ELR (cell line): ENCODE results near the gene MUC2.

Experiments used
- DNase-seq: peaks from one replicate; pipeline ENCODE4 v3.0.0-alpha.2; 2015; ENCODE audit warnings: low read depth

Gene MUC2

DNA sequence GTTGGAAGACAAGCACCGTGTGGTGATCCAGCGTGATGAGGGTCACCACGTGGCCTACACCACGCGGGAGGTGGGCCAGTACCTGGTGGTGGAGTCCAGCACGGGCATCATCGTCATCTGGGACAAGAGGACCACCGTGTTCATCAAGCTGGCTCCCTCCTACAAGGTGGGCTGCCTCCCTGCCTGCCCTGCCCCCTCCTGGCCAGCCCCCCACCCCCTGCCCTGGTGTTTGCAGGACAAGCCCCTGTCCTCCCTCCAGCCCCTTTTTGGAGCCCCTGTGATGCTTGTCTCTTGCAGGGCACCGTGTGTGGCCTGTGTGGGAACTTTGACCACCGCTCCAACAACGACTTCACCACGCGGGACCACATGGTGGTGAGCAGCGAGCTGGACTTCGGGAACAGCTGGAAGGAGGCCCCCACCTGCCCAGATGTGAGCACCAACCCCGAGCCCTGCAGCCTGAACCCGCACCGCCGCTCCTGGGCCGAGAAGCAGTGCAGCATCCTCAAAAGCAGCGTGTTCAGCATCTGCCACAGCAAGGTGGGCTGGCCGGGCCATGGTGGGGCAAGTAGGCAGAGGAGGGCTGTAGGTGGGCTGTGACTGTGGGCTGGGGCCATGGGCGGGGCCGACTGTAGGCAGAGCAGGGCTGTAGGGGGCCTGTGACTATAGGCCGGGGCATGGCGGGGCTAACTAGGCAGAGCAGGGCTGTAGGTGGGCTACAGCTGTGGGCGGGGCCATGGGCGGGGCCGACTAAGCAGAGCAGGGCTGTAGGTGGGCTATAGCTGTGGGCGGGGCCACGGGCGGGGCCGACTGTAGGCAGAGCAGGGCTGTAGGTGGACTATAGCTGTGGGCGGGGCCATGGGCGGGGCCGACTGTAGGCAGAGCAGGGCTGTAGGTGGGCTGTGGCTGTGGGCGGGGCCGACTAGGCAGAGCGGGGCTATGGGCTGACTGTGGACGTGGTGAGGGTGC lies 13.6 kb downstream of the MUC2 start:
- no peak for DNase-seq

DNA sequence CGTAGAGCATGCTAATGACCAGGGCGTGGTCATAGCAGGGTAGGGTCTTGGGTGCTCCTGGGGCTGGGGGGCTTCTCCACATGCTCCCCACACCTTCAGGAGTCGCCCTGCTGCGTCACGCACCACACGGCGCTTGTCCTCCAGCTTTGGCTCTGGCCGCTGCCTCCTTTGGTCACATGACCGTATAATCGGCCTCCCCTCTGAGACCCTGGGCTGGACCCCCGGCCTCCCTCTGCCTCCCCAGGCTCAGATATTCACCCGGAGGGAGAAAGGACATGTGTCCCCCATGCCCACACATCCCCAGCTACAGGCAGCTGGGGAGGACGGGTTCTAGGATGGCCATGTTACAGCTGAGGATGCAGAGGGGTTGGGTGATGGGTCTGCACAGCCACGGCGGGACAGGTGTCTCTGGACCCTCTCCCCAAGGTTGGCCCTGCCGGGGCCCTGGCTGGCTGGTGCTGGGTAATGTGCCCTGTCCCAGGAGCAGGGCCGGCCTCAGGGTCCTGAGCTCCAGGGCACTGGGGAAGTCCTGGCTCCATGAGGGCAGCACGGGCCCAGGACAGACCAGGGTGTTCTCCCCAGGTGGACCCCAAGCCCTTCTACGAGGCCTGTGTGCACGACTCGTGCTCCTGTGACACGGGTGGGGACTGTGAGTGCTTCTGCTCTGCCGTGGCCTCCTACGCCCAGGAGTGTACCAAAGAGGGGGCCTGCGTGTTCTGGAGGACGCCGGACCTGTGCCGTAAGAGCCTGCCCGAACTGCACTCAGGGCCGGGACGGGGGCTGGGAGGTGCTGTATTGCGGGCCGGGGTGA lies 14.5 kb downstream of the MUC2 start:
- DNase-seq, result no peak

DNA sequence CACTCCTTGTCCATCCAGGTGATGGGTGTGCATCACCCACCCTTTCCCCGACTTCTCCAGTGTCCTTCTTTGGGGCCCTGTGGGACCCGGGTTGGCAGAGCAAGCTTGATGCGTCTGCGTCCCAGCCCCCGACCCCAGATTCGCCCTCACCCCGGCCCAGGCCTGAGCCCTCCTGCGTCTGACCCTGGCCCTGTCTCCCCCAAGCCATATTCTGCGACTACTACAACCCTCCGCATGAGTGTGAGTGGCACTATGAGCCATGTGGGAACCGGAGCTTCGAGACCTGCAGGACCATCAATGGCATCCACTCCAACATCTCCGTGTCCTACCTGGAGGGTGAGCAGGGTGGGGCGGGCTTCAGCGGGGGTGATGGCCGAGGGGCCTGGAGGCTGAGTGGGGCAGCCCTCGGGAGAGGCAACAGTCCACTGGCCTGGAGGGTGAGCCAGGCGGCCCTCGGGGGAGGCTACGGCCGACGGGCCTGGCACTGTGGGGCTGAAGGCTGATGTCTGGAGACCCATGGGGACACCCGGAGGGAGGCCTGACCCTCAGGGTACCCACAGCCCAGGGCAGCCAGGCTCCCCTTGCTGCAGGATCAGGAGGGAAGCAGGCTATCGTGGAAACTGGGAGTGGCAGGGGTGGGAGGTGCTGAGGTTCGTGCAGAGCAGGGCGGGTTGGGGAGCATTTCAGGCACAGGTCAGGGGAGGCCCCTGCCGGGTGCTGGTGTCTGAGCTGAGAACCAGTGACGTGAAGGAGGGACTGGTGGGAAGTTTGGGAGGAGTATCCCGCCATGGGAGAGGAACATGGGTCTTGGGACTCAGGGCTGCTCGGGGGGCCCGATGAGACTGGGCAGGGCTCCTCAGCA lies 15.3 kb downstream of the MUC2 start:
- no peak for DNase-seq

DNA sequence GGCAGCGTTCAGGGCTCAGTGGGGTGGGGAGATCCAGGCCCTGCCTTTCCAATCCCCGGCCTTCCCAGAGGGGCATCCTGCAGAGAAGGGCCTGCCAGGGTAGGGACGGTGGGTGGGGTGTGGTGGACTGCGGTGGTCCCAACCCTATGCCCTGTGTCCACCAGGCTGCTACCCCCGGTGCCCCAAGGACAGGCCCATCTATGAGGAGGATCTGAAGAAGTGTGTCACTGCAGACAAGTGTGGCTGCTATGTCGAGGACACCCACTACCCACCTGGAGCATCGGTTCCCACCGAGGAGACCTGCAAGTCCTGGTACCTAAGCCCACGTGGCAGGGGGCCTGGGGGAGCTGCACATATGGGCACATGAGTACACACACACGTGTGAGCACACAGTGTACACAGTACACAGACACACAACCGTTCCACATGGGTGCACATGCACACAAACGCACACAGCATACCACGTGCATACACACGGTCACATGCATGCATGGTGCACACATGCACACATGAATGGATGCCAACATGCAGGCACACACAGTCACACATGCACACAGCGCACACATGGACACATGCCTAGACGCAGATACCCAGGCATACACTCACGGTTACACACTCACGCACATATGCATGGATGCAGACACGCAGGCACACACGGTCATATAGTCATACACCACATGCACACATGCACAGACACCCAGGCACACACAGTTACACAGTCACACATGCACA lies 16.1 kb downstream of the MUC2 start:
- no peak for DNase-seq

DNA sequence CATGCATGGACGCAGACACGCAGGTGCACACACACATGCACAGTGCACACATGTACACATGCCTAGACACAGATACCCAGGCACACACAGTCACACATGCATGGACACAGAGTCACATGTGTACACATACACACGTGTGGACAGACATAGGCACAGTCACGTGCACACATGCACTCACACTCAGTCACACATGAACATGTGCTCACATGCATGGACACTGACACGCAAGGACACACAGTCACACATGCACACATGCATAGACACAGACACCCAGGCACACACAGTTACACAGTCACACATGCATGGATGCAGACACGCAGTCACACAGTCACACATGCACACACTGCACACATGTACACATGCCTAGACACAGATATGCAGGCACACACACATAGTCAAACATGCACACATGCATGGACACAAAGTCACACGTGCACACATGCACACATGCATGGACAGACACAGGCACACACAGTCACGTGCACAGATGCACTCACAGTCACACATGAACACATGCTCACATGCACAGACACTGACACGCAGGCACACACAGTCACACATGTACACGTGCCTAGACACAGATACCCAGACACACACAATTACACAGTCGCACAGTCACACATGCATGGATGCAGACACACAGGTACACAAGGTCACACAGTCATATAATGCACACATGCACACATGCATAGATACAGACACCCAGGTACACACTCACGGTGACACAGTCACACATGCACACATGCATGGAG lies 16.8 kb downstream of the MUC2 start:
- DNase-seq, result no peak

DNA sequence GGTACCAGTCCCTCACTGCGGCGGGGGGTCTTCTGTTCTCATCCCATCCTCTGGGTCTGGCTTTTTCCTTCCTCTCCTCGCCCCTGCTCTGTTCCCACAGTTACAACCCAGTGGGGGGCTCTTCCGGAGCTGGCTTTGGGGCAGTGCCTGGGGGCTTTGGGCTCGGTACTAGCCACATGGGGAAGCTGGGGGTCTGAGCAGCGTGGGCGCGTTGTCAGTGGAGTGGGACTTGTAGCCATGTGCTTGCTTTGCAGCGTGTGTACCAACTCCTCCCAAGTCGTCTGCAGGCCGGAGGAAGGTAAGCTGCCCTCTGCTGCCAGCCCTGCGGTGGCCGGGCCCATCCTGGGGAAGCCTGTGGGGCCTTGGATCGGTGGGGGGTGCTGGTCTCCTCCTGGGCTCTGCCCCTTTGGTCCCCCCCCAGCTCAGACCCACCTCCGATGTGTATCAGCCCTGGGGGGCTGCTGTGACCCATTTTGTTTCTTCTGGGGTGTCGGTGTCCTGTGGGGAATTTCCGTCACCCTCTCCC lies 17.5 kb downstream of the MUC2 start:
- DNase-seq, result no peak

DNA sequence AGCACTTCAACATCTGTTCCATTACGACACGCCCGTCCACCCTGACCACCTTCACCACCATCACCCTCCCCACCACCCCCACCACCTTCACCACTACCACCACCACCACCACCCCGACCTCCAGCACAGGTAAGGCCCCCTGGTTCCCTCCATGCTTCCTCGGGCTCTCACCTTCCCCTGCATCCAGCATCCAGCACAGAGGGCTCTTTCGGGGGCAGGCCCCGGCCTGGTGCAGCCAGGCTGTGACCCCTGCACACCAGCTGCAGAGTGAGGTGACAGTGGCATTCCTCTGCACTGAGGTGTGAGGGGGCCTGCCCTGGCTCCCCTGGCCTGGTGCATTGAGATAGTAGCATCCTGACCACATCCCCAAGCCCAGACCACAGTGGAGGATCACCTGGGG lies 18.2 kb downstream of the MUC2 start:
- no peak for DNase-seq

DNA sequence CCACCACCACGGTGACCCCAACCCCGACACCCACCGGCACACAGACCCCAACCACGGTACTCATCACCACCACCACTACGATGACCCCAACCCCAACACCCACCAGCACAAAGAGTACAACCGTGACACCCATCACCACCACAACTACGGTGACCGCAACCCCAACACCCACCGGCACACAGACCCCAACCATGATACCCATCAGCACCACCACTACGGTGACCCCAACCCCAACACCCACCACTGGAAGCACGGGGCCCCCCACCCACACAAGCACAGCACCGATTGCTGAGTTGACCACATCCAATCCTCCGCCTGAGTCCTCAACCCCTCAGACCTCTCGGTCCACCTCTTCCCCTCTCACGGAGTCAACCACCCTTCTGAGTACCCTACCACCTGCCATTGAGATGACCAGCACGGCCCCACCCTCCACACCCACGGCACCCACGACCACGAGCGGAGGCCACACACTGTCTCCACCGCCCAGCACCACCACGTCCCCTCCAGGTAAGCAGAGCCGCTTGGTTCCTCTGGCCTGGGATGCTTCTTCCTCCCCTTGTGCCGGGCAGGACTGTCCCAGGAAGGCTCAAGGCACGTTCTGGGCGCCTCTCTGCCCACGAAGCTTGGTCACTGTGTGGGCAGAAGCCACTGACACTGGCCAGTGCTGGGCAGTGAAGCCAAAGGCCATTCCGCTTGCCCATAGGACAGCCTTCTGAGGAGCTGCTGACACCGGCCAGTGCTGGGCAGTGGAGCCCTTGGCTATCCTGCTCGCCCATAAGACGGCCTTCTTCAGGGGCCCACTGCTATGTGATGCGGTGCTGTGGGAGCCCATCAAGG lies 25.1 kb downstream of the MUC2 start:
- DNase-seq, result no peak

DNA sequence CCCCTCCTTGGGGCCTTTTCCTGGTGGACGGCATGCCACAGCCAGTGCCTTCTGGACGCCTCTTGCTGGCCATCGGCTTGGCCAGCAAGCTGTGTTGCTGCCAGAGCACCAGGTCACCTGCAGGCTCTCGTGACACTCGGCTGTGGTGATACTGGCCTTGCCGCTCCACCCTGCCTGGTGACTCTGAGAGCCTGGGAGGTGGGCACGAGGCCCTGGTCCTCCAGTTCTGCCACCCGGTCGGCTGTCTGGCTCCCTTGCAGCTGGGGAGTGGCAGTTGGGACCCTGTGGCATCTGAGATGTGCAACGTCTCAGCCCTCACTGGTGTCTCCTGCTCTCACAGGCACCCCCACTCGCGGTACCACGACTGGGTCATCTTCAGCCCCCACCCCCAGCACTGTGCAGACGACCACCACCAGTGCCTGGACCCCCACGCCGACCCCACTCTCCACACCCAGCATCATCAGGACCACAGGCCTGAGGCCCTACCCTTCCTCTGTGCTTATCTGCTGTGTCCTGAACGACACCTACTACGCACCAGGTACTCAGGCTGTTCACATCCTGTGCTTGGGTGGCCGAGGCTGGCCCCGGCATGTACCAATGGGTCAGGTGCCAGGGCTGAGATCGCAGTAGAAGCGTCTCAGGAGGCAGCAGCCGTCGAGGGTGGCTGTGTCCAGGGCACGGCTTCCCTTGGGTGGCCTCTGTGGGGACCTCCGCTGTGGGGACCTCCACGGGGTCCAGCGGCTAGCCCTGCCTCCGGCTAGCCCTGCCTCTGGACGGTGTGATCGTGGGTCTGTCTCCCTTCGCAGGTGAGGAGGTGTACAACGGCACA lies 26.0 kb downstream of the MUC2 start:
- DNase-seq, result no peak

DNA sequence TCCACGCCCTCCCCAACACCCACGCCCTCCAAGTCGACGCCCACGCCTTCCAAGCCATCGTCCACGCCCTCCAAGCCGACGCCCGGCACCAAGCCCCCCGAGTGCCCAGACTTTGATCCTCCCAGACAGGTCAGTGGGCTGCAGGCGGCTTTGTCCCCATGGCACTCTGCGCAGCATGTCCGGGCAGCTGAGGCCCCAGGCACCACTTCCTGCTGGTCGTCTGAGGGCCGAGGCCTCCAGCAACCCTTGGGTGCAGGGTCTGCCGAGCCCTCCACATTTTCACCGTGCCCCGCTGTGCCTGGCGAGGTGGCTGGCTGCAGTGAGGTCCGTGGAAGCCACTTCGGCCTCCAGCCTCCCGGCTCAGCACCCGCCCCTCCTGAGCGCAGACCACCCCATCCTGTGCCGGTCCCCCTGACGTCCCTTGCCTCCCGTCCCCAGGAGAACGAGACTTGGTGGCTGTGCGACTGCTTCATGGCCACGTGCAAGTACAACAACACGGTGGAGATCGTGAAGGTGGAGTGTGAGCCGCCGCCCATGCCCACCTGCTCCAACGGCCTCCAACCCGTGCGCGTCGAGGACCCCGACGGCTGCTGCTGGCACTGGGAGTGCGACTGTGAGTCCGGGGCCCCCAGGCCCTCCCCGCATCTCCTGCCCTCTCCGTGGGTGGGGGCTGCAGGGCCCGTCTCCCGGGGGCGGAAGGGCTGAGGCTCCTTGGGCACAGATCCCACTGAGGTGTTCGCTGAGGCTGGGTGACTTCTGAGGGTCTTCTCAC lies 26.8 kb downstream of the MUC2 start:
- DNase-seq, result no peak

DNA sequence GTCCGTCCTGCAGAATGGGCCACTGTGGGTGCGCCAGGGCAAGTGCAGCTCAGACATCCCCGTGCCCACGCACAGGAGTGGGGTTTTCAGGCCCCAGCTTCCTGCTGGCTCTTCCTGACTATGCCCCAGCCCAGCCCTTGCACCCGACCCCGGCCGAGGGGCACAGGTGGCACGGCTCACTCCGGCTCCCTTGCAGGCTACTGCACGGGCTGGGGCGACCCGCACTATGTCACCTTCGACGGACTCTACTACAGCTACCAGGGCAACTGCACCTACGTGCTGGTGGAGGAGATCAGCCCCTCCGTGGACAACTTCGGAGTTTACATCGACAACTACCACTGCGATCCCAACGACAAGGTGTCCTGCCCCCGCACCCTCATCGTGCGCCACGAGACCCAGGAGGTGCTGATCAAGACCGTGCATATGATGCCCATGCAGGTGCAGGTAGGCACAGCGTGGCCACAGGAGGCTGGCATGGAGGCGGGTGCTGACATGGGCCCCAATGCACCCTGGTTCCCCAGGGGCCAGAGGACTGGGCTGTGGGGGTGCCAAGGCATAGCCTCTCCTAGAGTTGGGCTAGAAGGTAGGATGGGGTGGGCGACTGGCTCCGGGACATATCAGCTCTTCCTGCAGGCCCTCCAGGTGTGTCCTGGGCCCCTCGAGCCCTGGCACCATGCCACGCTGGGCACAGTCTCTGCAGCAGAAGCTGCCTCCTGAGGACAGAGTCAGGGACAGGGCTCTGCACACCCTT lies 27.7 kb downstream of the MUC2 start:
- DNase-seq, result no peak

DNA sequence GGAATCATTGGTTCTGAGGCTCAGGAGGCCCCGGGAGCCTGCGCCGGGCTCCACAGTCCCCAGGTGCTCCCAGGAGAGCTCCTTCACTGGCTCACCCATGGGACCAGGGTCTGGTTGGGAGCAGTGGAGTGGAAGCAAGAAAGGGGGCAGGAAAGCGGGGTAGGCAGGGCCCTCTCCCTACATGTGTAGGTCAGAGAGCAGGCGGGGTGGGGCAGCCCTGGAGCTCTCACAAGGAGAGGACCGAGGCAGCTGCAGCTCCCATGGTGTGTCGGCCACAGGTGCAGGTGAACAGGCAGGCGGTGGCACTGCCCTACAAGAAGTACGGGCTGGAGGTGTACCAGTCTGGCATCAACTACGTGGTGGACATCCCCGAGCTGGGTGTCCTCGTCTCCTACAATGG lies 28.3 kb downstream of the MUC2 start:
- no peak for DNase-seq

DNA sequence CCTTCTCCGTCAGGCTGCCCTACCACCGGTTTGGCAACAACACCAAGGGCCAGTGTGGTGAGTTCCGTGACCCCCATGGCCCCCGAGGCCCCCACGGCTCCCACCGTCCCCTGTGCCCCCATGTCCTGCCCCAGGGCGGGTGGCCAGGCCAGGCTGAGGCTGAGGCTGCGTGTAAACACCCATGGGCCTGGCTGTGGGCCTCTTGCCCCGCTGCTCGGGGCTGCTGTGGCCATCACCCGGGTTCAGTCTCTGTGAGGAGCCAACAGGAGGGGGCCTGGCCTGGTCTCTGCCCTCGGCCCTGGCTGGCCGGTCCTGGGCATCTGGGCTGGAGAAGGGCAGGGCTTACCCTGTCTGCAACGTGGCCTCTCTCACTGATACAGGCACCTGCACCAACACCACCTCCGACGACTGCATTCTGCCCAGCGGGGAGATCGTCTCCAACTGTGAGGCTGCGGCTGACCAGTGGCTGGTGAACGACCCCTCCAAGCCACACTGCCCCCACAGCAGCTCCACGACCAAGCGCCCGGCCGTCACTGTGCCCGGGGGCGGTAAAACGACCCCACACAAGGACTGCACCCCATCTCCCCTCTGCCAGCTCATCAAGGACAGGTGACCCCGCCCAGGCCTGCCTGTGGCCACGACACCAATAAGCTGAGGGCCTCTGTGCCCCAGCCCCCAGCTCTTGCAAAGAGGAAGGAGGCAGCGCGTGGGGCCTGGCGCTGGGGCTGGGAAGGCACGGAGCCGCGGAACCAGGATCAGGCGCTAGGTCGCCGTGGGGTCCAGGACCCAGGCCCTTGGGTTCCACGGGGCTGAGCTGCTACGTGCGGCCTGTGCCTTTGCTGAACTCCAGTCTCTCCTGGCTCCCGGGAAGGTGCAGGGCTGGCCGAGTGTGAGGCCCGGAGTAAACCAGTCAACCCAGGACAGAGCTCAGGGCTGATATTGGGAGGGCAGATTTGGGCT lies 29.0 kb downstream of the MUC2 start:
- DNase-seq, result no peak

DNA sequence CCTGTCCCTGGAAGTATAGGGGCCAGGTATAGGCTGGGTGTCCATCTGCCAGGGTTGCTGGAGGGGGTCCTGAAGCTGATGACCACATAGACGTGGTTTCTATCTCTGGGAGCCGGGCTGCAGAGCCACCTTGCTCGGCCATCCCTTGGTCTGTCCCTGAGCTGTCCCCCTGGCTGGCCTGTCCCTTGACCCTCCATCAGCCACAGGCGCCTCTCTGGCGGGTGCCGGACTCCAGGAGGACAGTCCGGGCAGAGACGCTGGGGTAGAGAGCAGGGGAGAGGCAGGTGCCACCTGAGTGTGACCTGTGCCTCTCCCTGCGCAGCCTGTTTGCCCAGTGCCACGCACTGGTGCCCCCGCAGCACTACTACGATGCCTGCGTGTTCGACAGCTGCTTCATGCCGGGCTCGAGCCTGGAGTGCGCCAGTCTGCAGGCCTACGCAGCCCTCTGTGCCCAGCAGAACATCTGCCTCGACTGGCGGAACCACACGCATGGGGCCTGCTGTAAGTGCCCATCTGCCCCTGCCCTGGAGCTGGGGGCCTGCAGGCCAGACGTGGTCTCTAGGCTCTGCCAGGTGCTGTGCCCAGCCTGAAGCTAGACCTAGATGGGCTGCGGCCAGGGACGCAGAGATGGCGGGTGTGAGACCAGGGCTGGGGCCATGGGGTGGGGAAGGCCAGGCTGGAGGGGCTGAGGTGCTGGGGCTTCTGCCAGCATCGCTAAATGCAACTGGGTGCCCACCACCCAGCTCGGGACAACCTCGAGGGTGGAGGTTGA lies 29.9 kb downstream of the MUC2 start:
- no peak for DNase-seq

DNA sequence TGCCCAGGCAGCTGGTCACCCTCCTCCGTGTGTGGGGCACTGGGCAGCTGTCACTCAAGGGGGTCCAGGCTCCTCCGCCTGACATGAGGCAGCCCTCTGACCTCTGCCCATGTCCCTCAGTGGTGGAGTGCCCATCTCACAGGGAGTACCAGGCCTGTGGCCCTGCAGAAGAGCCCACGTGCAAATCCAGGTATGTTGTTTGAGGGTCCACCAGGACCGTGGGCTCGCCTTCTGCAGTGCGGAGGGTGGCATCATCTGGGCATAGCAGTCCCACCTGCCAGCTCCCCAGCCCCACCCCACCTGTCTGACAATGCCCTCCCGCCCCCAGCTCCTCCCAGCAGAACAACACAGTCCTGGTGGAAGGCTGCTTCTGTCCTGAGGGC lies 30.5 kb downstream of the MUC2 start:
- DNase-seq, result no peak
